GM12892 (cell line): ENCODE measurements around the gene OPRM1.

Experiments used
- DNase-seq: peaks from one replicate; pipeline ENCODE4 v3.0.0; 2011; ENCODE audit not compliant: insufficient read length
- FAIRE-seq: peaks from 2 replicates; lab custom pipeline; 2011; peaks lifted over from hg19 to GRCh38; lab: Jason Lieb, UNC
- POLR2A ChIP-seq: IDR thresholded peaks from 2 replicates; pipeline ENCODE4 v1.6.1; 2011; ENCODE audit warnings: low read depth, low read length, control low read depth
- POLR2AphosphoS5 ChIP-seq: IDR thresholded peaks from 2 replicates; pipeline ENCODE4 v1.6.1; 2011; ENCODE audit warnings: low read depth, low read length, control low read depth
- TAF1 ChIP-seq: IDR thresholded peaks from 2 replicates; pipeline ENCODE4 v1.6.1; 2011; ENCODE audit warnings: low read depth, mild to moderate bottlenecking, control low read depth, low read length, borderline replicate concordance

Gene OPRM1

DNA sequence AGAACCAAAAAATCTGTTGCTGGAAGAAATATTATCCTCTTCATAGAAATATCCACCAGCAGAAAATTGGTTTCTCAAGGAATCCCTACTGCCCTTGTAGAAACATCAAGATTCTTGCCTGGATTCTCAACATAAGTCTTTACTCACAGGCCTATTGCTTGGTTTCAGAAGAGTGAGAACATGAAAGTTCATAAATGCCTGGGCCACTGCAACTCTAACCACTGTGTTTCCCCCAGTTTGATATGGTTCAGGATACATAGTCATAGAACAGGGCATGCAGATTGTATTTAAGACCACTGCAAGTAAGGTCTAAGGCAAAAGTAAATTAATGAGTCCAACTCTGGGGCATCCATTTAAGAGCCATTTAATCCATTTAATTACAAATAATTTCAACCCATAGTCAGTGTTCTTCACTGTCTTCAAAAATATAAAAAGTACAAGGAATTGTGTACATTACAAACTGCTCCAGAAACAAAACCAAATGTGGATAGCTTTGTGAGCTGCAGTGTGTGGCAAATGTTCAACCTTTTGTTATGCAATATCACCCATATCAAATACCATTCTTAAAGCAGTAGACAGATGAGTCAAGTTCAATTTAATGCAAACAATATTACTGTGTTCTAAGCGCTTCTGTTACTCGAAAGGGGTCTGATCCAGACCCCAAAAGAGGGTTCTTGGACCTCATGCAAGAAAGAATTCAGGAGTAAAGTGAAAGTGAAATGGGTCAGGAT, 83.3 kb downstream of the OPRM1 start:
- TF ChIP-seq POLR2A (no peak), POLR2AphosphoS5 (no peak), TAF1 (no peak)
- DNase-seq (no peak), FAIRE-seq (no peak)

GRCh38 chr6:154123155-154123956, 84.3 kb downstream of the OPRM1 start:
- FAIRE-seq (no peak), DNase-seq (no peak)
- TF ChIP-seq POLR2A, result no peak
- no peak for TF ChIP-seq TAF1
- TF ChIP-seq POLR2AphosphoS5, result no peak

DNA sequence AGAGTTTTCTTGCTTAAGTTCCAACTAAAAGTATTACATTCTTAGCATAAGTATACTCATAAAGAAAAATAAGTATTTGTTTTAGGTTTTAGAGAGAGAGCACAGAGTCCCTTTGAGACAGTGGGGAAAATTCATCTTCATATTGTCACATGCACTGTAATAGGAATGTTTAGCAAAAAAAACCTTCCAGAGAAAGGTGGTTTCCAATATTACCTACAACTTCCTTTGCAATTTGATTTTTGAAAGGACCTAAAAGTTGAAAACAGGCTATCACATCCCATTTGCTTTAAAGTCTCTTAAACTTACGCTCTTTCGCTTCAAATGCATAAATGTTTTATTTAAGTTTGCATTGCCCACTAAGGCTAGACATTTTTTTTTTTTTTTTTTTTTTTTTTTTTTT, 86.4 kb downstream of the OPRM1 start:
- TF ChIP-seq POLR2A (no peak), POLR2AphosphoS5 (no peak), TAF1 (no peak)
- DNase-seq (no peak), FAIRE-seq (no peak)

DNA sequence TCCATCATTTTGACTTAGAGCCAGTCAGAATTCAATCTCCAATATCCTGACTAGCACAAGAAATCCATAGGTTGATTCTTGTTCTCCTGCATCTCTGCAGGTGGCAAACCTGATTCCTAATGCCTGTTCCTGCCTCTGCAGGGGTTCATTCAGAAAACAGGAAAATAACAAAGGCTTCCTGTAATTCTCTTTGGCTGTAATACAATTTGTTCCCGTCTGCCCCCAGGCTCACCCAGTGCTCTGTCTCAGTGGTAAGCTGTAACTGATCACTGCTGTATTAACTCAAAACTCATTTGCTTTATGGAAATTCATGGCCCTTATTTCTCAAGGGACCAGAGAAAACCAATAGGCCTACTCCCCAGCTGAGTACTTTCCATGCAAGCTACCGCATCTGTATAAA, 88.6 kb downstream of the OPRM1 start:
- no peak for FAIRE-seq

DNA sequence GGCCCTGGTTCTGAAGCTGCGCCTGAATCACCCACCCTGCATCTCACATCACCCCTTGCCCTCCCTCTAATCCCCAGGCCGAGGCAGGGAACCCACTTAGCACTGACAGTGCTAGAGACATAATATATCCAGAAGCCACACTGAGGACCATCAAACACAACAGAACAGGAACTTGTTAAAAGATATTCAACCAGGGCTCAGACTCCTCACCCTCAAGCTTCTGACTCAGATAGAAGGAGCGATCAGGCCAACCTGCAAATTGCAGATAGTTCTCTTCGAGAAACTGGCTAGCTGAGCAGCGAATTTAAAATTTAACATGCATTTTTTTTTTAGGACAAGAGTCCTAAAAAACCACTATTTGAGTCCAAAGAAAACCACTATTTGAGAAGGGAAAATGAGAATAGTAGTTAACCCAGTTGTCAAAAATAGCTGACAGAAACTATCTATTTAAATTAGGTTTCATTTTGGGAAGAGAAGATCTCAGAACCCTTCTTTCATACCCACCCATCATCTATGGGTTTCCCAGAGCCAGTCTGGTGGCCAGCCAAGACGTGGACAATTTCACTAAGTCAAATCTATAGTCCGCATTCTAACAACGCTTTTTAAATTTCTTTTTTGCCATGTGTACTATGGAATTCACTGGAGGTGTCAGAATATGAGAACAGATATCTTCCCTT, 95.6 kb downstream of the OPRM1 start:
- no peak for TF ChIP-seq POLR2A
- TF ChIP-seq POLR2AphosphoS5, result no peak
- TF ChIP-seq TAF1, result no peak
- DNase-seq, result no peak
- no peak for FAIRE-seq

More for the DNA sequence above, 88.6 kb downstream of the OPRM1 start:
- DNase-seq, result no peak
- TF ChIP-seq POLR2AphosphoS5, result no peak
- TF ChIP-seq POLR2A, result no peak
- no peak for TF ChIP-seq TAF1

DNA sequence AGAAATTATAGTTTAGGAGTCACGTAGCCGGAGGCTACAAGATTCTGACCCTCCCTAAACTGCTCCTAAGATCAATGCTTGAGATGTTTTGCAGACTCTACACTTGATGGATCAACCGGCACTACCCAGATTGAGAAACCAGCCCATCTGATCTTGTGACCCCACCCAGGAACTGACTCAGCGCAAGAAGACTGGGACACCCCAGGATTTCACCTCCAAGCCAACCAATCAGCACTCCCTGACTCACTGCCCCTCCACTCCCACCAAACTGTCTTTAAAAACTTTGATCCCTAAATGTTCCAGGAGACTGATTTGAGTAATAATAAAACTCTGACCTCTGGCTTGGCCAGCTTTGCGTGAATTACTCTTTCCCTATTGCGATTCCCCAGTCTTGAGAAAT, 99.8 kb downstream of the OPRM1 start:
- no peak for DNase-seq
- FAIRE-seq, result no peak
- TF ChIP-seq POLR2A, result no peak
- no peak for TF ChIP-seq TAF1
- no peak for TF ChIP-seq POLR2AphosphoS5

DNA sequence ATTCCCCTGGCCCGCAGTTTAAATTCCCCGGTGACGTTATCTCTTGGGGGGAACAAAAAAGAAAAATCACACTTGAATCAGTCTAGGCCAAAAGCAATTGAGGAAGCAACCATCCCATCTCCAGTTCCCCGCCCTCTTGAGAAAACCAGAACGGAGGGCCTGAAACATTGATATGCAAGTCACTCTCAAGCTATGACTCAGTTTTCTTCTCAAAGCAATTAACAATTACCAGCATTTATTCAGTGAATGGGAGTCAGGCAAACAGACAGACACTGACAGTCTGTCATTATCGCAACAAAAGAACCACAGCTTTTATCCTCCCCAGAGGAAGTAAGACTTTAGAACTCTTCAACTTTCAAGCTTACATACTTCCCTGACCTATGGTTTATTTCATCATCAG, 100.9 kb downstream of the OPRM1 start:
- no peak for DNase-seq
- no peak for FAIRE-seq
- TF ChIP-seq POLR2A, result no peak
- TF ChIP-seq POLR2AphosphoS5, result no peak
- TF ChIP-seq TAF1, result no peak

GRCh38 chr6:154140743-154141142, 101.7 kb downstream of the OPRM1 start:
- no peak for FAIRE-seq
- TF ChIP-seq TAF1 (no peak), POLR2AphosphoS5 (no peak), POLR2A (no peak)
- no peak for DNase-seq

DNA sequence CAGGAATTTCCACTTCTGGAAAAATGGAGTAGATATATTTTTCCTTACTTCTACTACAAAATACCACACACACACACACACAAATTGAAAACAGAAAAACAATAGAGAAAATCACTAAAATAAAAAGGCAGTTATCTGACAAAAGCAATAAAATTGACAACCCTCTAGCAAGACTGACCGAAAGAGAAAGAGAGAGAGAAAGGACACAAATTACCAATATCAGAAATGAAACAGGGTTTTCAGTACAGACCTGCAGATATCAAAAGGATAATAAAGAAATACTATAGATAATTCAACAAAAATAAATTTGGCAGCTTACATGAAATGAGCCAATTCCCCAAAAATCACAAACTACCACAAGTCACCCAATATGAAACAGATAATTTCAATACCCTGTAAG, 104.7 kb downstream of the OPRM1 start:
- no peak for DNase-seq
- TF ChIP-seq POLR2A (no peak), POLR2AphosphoS5 (no peak), TAF1 (no peak)
- FAIRE-seq, result no peak

DNA sequence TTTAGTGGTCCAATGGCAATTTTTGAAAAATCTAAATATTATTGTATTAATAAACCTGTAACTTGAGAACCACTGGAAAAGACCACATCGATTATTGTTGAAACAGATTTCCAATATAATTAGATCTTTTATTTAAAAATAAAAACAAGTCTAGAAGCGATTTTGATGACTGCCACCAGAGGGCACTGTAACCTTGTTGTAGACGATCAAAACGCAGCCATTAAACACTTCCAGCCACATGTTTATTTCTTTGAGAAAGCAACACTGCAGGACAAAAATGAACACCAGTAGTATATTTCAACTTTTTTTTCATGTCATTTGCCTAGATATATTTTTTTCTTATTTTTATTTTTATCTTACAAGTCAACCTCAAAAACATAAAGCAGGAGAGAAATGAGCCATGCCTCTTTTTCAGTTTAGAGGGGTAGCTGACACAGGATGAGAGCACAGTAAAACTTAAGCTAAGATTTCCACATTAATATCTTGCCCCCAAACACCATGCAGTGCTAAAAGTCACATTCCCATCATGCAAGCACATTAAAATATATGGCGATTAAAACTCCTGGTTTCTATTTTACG, 115.4 kb downstream of the OPRM1 start:
- no peak for TF ChIP-seq POLR2AphosphoS5
- TF ChIP-seq TAF1, result no peak
- no peak for TF ChIP-seq POLR2A
- DNase-seq (no peak), FAIRE-seq (no peak)

- FAIRE-seq (peak; percentile 33), DNase-seq (no peak)
- TF ChIP-seq TAF1 (no peak), POLR2A (no peak), POLR2AphosphoS5 (no peak)
Measured at GRCh38 chr6:154156135-154156896, 117.3 kb downstream of the OPRM1 start.
